Measurements from ENCODE around the gene OPCML. TPM values are rescaled to one million over a fixed set of nuclear protein-coding genes. Genes with fewer than 3 reads are reported as not detected.

Gene OPCML
- polyA plus RNA-seq, 1 donor (not counting 4 experiments of a cell fraction or from before 2014, with no cell fraction given), result 0.04 TPM

- no peak overlapping the region for H3K4me3 ChIP-seq (ENCODE audit: control insufficient read depth in 2 of 3, extremely low read depth in 1 of 3, insufficient read depth in 2 of 3, low read depth in 1 of 3, low read length in 3 of 3)
- no peaks in the 10 kb centered on the region for H3K27me3 ChIP-seq (ENCODE audit: control insufficient read depth, extremely low read depth, insufficient read depth, low read length)
- H3K4me1 ChIP-seq (ENCODE audit: control insufficient read depth, extremely low read depth, insufficient read depth, low read length), result no peaks in the 10 kb centered on the region
- H2AFZ ChIP-seq (ENCODE audit: control insufficient read depth, low read length), result no peak overlapping the region
- DNase-seq (ENCODE audit: low read depth, low spot score) (no peak), FAIRE-seq (no peak)
- H3K79me2 ChIP-seq (ENCODE audit: control insufficient read depth, insufficient read depth, low read length), result no peaks in the 10 kb centered on the region
- H4K20me1 ChIP-seq (ENCODE audit: control insufficient read depth, extremely low read depth, insufficient read depth, low read length), result no peaks in the 10 kb centered on the region
- H3K9me3 ChIP-seq (ENCODE audit: control insufficient read depth, low read depth, low read length), result no peaks in the 10 kb centered on the region
- no peaks in the 10 kb centered on the region for H3K36me3 ChIP-seq (ENCODE audit: control insufficient read depth in 2 of 2, extremely low read depth in 1 of 2, insufficient read depth in 2 of 2, low read length in 2 of 2)
- dilution Hi-C loops (cut with MboI; ENCODE audit: extremely low pct_ligation_motif_present, low sequenced_read_pairs), result no loop called here
- H3K9ac ChIP-seq (ENCODE audit: control insufficient read depth, extremely low read depth, insufficient read depth, low read length), result no peak overlapping the region
- no peaks in the 10 kb centered on the region for H3K9me1 ChIP-seq (ENCODE audit: control insufficient read depth, extremely low read depth, insufficient read depth, low read length)
- no peak overlapping the region for H3K4me2 ChIP-seq (ENCODE audit: control insufficient read depth, extremely low read depth, insufficient read depth, low read depth, low read length)
- H3K27ac ChIP-seq (ENCODE audit: control insufficient read depth, insufficient read depth, low read length), result no peak overlapping the region
- TF ChIP-seq CTCF (optimal IDR thresholded peaks at IDR 0.05 in 1 of 3, IDR thresholded peaks at IDR 0.05 in 1 of 3, conservative IDR thresholded peaks at IDR 0.05 in 1 of 3; ENCODE audit: extremely low read depth in 1 of 3, insufficient read depth in 2 of 3, low read length in 3 of 3), result no peak
- TF ChIP-seq EZH2 (IDR thresholded peaks at IDR 0.05; ENCODE audit: low read length), result no peak
These were observed 892.3 kb downstream of the OPCML start for GRCh38 chr11:132639986-132640385.

- H3K9me1 ChIP-seq (ENCODE audit: control insufficient read depth, extremely low read depth, insufficient read depth, low read length), result no peaks in the 10 kb centered on the region
- no peak for DNase-seq (ENCODE audit: low read depth, low spot score)
- H3K9me3 ChIP-seq (ENCODE audit: control insufficient read depth, low read depth, low read length), result no peaks in the 10 kb centered on the region
- no peaks in the 10 kb centered on the region for H3K4me1 ChIP-seq (ENCODE audit: control insufficient read depth, extremely low read depth, insufficient read depth, low read length)
- H3K9ac ChIP-seq (ENCODE audit: control insufficient read depth, extremely low read depth, insufficient read depth, low read length), result no peak overlapping the region
- no peaks in the 10 kb centered on the region for H3K36me3 ChIP-seq (ENCODE audit: control insufficient read depth in 2 of 2, extremely low read depth in 1 of 2, insufficient read depth in 2 of 2, low read length in 2 of 2)
- no peak for FAIRE-seq
- H3K4me2 ChIP-seq (ENCODE audit: control insufficient read depth, extremely low read depth, insufficient read depth, low read depth, low read length), result no peak overlapping the region
- H3K79me2 ChIP-seq (ENCODE audit: control insufficient read depth, insufficient read depth, low read length), result no peaks in the 10 kb centered on the region
- TF ChIP-seq CTCF (optimal IDR thresholded peaks at IDR 0.05 in 1 of 3, IDR thresholded peaks at IDR 0.05 in 1 of 3, conservative IDR thresholded peaks at IDR 0.05 in 1 of 3; ENCODE audit: extremely low read depth in 1 of 3, insufficient read depth in 2 of 3, low read length in 3 of 3) (no peak), EZH2 (IDR thresholded peaks at IDR 0.05; ENCODE audit: low read length) (no peak)
- no peaks in the 10 kb centered on the region for H4K20me1 ChIP-seq (ENCODE audit: control insufficient read depth, extremely low read depth, insufficient read depth, low read length)
- dilution Hi-C loops (cut with MboI; ENCODE audit: extremely low pct_ligation_motif_present, low sequenced_read_pairs), result no loop called here
- H2AFZ ChIP-seq (ENCODE audit: control insufficient read depth, low read length), result no peak overlapping the region
- H3K27ac ChIP-seq (ENCODE audit: control insufficient read depth, insufficient read depth, low read length), result no peak overlapping the region
- no peak overlapping the region for H3K4me3 ChIP-seq (ENCODE audit: control insufficient read depth in 2 of 3, extremely low read depth in 1 of 3, insufficient read depth in 2 of 3, low read depth in 1 of 3, low read length in 3 of 3)
- no peaks in the 10 kb centered on the region for H3K27me3 ChIP-seq (ENCODE audit: control insufficient read depth, extremely low read depth, insufficient read depth, low read length)
These were observed 892.9 kb downstream of the OPCML start for GRCh38 chr11:132639403-132639802.

Measured in keratinocyte (primary cell).